Lower lobe of right lung (tissue), 2 donors: ENCODE measurements around the gene AJAP1. TPM values are rescaled to one million over a fixed set of nuclear protein-coding genes. Genes with fewer than 3 reads are reported as not detected.

Experiments
- ATAC-seq, 2 donors: fragments of 200-7000 bp; cut with Tn5 transposase; one replicate each; pipeline ENCODE4 v1.9.1; 2020 to 2022; ENCODE audit warnings: mild to moderate bottlenecking in 2 of 2, moderate library complexity in 2 of 2
- DNase-seq: peaks from one replicate; pipeline ENCODE4 v3.0.0-alpha.2; 2020
- H3K27ac ChIP-seq: fragments of 200-600 bp; one replicate; pipeline ENCODE4 v1.8.0; 2022
- H3K27me3 ChIP-seq: fragments of 200-600 bp; one replicate; pipeline ENCODE4 v1.8.0; 2022; ENCODE audit warnings: low read depth
- H3K36me3 ChIP-seq: fragments of 200-600 bp; one replicate; pipeline ENCODE4 v1.8.0; 2022; ENCODE audit warnings: mild to moderate bottlenecking
- H3K4me1 ChIP-seq: fragments of 200-600 bp; one replicate; pipeline ENCODE4 v1.8.0; 2022
- H3K4me3 ChIP-seq: fragments of 200-600 bp; one replicate; pipeline ENCODE4 v1.8.0; 2022; ENCODE audit warnings: mild to moderate bottlenecking
- H3K9me3 ChIP-seq: fragments of 200-600 bp; one replicate; pipeline ENCODE4 v1.8.0; 2022
- CTCF ChIP-seq: fragments of 200-600 bp; IDR thresholded peaks from one replicate; pipeline ENCODE4 v1.8.0; 2022; ENCODE audit warnings: antibody characterized with exemption, mild to moderate bottlenecking
- intact Hi-C: fragments of 100-400 bp; cut with DNase I; formaldehyde crosslinking; loops from one replicate; pipeline ENCODE4 v1.11.0; 2022
- total RNA-seq: library from RNA; stranded (reverse); fragmentation: NEBNext Ultra II Directional; extraction: Animal tissue kit (Norgen Biotek cat#: 25700); gene quantifications from one replicate; pipeline ENCODE4 v1.2.1, GENCODE V29; 2021
- donor health status: DM: no; HTN: yes; CAD: no; lungs with severe emphysema.

AJAP1 gene
- total RNA-seq, 1 donor from 2014 or later = 0.77 TPM

GRCh38 chr1:4762146-4762545 is 107.7 kb downstream of the AJAP1 start:
- no peak for ATAC-seq
- H3K27ac ChIP-seq = no peak overlapping the region
- H3K36me3 ChIP-seq = no peaks in the 10 kb centered on the region
- TF ChIP-seq CTCF = no peak
- no peak for DNase-seq
- intact Hi-C loops = no loop called here
- H3K4me1 ChIP-seq = no peaks in the 10 kb centered on the region
- no peaks in the 10 kb centered on the region for H3K27me3 ChIP-seq
- H3K4me3 ChIP-seq = no peak overlapping the region
- no peaks in the 10 kb centered on the region for H3K9me3 ChIP-seq

GRCh38 chr1:4767308-4767707 is 112.9 kb downstream of the AJAP1 start:
- Histone ChIP-seq H3K27ac (no peak overlapping the region), H3K4me1 (no peaks in the 10 kb centered on the region), H3K9me3 (no peaks in the 10 kb centered on the region), H3K4me3 (no peak overlapping the region), H3K27me3 (no peaks in the 10 kb centered on the region), H3K36me3 (no peaks in the 10 kb centered on the region)
- ATAC-seq = no peak
- DNase-seq = no peak
- intact Hi-C loops = no loop called here
- no peak for TF ChIP-seq CTCF

- Histone ChIP-seq H3K9me3 (no peaks in the 10 kb centered on the region), H3K27ac (no peak overlapping the region), H3K4me3 (no peak overlapping the region), H3K27me3 (no peaks in the 10 kb centered on the region), H3K36me3 (no peaks in the 10 kb centered on the region), H3K4me1 (no peaks in the 10 kb centered on the region)
- TF ChIP-seq CTCF = no peak
- intact Hi-C loops = no loop called here
- ATAC-seq = no peak
- DNase-seq = no peak
Measured at GRCh38 chr1:4768553-4768952, 114.1 kb downstream of the AJAP1 start.

GRCh38 chr1:4769516-4770280 is 115.3 kb downstream of the AJAP1 start:
- Histone ChIP-seq H3K9me3 (no peaks in the 10 kb centered on the region), H3K4me1 (no peaks in the 10 kb centered on the region), H3K4me3 (no peak overlapping the region), H3K36me3 (no peaks in the 10 kb centered on the region), H3K27ac (no peak overlapping the region), H3K27me3 (no peaks in the 10 kb centered on the region)
- no peak for TF ChIP-seq CTCF
- ATAC-seq (no peak), DNase-seq (no peak)
- intact Hi-C loops = no loop called here

GRCh38 chr1:4770713-4771112 is 116.3 kb downstream of the AJAP1 start:
- no peaks in the 10 kb centered on the region for H3K9me3 ChIP-seq
- H3K27me3 ChIP-seq = no peaks in the 10 kb centered on the region
- H3K4me1 ChIP-seq = no peaks in the 10 kb centered on the region
- TF ChIP-seq CTCF = no peak
- H3K36me3 ChIP-seq = no peaks in the 10 kb centered on the region
- H3K27ac ChIP-seq = no peak overlapping the region
- DNase-seq (no peak), ATAC-seq (no peak)
- intact Hi-C loops = no loop called here
- no peak overlapping the region for H3K4me3 ChIP-seq
